ENCODE results near the gene FRMD4B.
"Not testable (repeated sequence)": the region's sequence is repeated elsewhere in the genome, so short reads cannot be mapped to it uniquely, and the experiment has no call there.

FRMD4B gene

GRCh38 chr3:69244039-69244438 lies 141.8 kb downstream of the FRMD4B start:
- no peak for DNase-seq (ENCODE audit: low spot score)

GRCh38 chr3:69241769-69242168 lies 144.1 kb downstream of the FRMD4B start:
- no peak for DNase-seq (ENCODE audit: low spot score)

- no peak for DNase-seq (ENCODE audit: low spot score)
Observed at GRCh38 chr3:69240651-69241568, 145.0 kb downstream of the FRMD4B start.

- no peak for DNase-seq (ENCODE audit: low spot score)
Observed at GRCh38 chr3:69239063-69239462, 146.8 kb downstream of the FRMD4B start.

GRCh38 chr3:69236812-69237707 lies 148.8 kb downstream of the FRMD4B start:
- no peak for DNase-seq (ENCODE audit: low spot score)

- DNase-seq (ENCODE audit: low spot score) = peak; percentile 16
Observed at GRCh38 chr3:69235882-69236281, 150.0 kb downstream of the FRMD4B start.

- not testable (repeated sequence) for DNase-seq (ENCODE audit: low spot score)
Observed at GRCh38 chr3:69235227-69235626, 150.7 kb downstream of the FRMD4B start.

GRCh38 chr3:69232482-69232881 lies 153.4 kb downstream of the FRMD4B start:
- DNase-seq (ENCODE audit: low spot score) = no peak

GRCh38 chr3:69231929-69232440 lies 153.9 kb downstream of the FRMD4B start:
- DNase-seq (ENCODE audit: low spot score) = no peak

GRCh38 chr3:69226071-69226470 lies 159.8 kb downstream of the FRMD4B start:
- no peak for DNase-seq (ENCODE audit: low spot score)

GRCh38 chr3:69219101-69219708 lies 166.7 kb downstream of the FRMD4B start:
- no peak for DNase-seq (ENCODE audit: low spot score)

GRCh38 chr3:69218079-69218478 lies 167.8 kb downstream of the FRMD4B start:
- DNase-seq (ENCODE audit: low spot score) = no peak

- no peak for DNase-seq (ENCODE audit: low spot score)
Observed at GRCh38 chr3:69216981-69217380, 168.9 kb downstream of the FRMD4B start.

GRCh38 chr3:69214241-69214640 lies 171.6 kb downstream of the FRMD4B start:
- DNase-seq (ENCODE audit: low spot score) = peak; percentile 52

GRCh38 chr3:69212411-69213160 lies 173.3 kb downstream of the FRMD4B start:
- peak; percentile 93 for DNase-seq (ENCODE audit: low spot score)

GRCh38 chr3:69210068-69210730 lies 175.7 kb downstream of the FRMD4B start:
- DNase-seq (ENCODE audit: low spot score) = no peak

GRCh38 chr3:69209413-69209812 lies 176.5 kb downstream of the FRMD4B start:
- no peak for DNase-seq (ENCODE audit: low spot score)

GRCh38 chr3:69207031-69207430 lies 178.9 kb downstream of the FRMD4B start:
- no peak for DNase-seq (ENCODE audit: low spot score)

- no peak for DNase-seq (ENCODE audit: low spot score)
Observed at GRCh38 chr3:69205385-69205784, 180.5 kb downstream of the FRMD4B start.

- peak; percentile 92 for DNase-seq (ENCODE audit: low spot score)
Observed at GRCh38 chr3:69204315-69204957, 181.5 kb downstream of the FRMD4B start.
